ENCODE measurements around the gene ITGB1BP1. TPM values are rescaled to one million over a fixed set of nuclear protein-coding genes. Genes with fewer than 3 reads are reported as not detected.

The ITGB1BP1 gene
- total RNA-seq, 2 donors from 2014 or later, result 29.0 to 34.4 TPM

DNA sequence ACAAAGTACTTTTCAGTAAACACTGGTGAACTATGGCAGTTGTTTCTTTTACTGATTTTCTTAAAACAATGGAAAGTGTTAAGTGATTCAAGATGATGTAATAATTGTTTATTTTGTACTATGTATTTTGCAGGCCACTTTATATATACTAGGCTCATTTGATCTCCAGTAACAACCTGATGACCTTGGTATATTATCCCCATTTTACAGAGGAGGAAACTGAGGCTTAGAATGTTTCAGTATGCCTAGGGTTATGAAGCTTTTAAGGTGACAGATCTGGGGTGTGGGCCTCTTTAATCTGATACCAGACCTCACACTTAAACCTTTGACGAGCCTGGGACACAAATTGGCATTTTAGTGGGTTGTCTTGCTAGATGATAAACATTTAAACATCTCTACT lies 63.2 kb downstream of the ITGB1BP1 start:
- Histone ChIP-seq H3K27me3 (no peaks in the 10 kb centered on the region), H3K27ac (no peak overlapping the region), H3K36me3 (peaks cover 18% of the 10 kb centered on the region), H3K4me1 (peaks cover 0 to 5% of the 10 kb centered on the region in 2 donors), H3K9me3 (no peaks in the 10 kb centered on the region), H3K4me3 (no peak overlapping the region)
- DNase-seq (ENCODE audit: low spot score), result no peak
- no peak for TF ChIP-seq CTCF (IDR thresholded peaks at IDR 0.05)

- no peak for DNase-seq (ENCODE audit: low spot score)
- no peaks in the 10 kb centered on the region for H3K4me1 ChIP-seq
- no peaks in the 10 kb centered on the region for H3K9me3 ChIP-seq
- no peak overlapping the region for H3K27ac ChIP-seq
- H3K27me3 ChIP-seq, result no peaks in the 10 kb centered on the region
- peaks cover 13% of the 10 kb centered on the region for H3K36me3 ChIP-seq
- no peak for TF ChIP-seq CTCF (IDR thresholded peaks at IDR 0.05)
- no peak overlapping the region for H3K4me3 ChIP-seq
Measured at GRCh38 chr2:9359463-9359862, 63.9 kb downstream of the ITGB1BP1 start.

DNA sequence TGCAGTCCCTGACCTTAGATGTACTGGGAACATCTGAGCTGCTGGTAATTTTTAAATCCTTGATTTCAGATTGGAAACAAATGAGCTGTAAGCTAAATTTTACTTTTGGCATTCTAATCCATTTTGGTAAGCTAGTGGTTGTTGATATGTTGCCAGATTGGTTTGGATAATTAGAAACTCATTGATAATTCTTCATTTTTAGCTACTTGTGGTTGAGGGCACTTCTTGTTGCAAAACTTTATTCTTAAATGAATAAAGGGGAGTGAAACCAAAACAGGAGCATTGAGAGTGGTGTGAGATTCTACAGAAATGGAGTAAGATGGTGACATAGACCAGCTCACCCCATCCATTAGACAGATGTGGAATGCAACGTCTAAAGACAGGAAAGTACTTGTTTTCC lies 64.5 kb downstream of the ITGB1BP1 start:
- no peak for DNase-seq (ENCODE audit: low spot score)
- TF ChIP-seq CTCF (IDR thresholded peaks at IDR 0.05), result no peak
- H3K4me1 ChIP-seq, result no peaks in the 10 kb centered on the region
- H3K4me3 ChIP-seq, result no peak overlapping the region
- H3K27me3 ChIP-seq, result no peaks in the 10 kb centered on the region
- H3K36me3 ChIP-seq, result peaks cover 13% of the 10 kb centered on the region
- H3K27ac ChIP-seq, result no peak overlapping the region
- no peaks in the 10 kb centered on the region for H3K9me3 ChIP-seq

- TF ChIP-seq CTCF (IDR thresholded peaks at IDR 0.05), result no peak
- no peak for DNase-seq (ENCODE audit: low spot score)
- no peaks in the 10 kb centered on the region for H3K9me3 ChIP-seq
- H3K4me3 ChIP-seq, result no peak overlapping the region
- H3K4me1 ChIP-seq, result no peaks in the 10 kb centered on the region
- H3K36me3 ChIP-seq, result peaks cover 36% of the 10 kb centered on the region
- H3K27ac ChIP-seq, result no peak overlapping the region
- H3K27me3 ChIP-seq, result no peaks in the 10 kb centered on the region
Measured at GRCh38 chr2:9356261-9356660, 67.1 kb downstream of the ITGB1BP1 start.

DNA sequence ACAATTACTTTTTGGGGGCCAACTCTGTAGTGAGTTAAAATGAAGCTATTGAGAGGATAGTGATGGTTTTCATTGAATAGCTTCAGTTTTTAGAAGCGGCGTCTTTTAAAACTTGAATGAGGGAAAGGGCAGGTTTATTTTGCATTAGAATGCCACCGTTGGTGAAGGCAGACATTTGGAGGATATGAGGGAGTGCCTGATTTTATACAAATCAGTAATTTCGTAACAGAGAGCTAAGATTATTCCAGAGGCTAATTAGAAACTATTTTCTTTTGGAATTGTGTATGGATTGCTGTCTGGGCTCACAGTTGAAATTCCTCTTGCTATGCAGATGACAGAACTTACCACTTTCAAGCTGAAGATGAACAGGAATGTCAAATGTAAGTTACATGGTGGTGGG lies 67.6 kb downstream of the ITGB1BP1 start:
- H3K4me3 ChIP-seq, result no peak overlapping the region

More for the DNA sequence above, 67.6 kb downstream of the ITGB1BP1 start:
- no peaks in the 10 kb centered on the region for H3K27me3 ChIP-seq
- TF ChIP-seq CTCF (IDR thresholded peaks at IDR 0.05), result no peak
- no peaks in the 10 kb centered on the region for H3K9me3 ChIP-seq
- H3K36me3 ChIP-seq, result peaks cover 42% of the 10 kb centered on the region
- no peak overlapping the region for H3K27ac ChIP-seq
- no peaks in the 10 kb centered on the region for H3K4me1 ChIP-seq
- DNase-seq (ENCODE audit: low spot score), result no peak
